Activated CD4-positive, alpha-beta T cell treated with anti-CD3 and anti-CD28 coated beads, Interleukin-2, amount 10 ng/mL, durations not matched to agents 24 days and 14 days (primary cell): ENCODE measurements around the gene FBXW10. TPM values are rescaled to one million over a fixed set of nuclear protein-coding genes. Genes with fewer than 3 reads are reported as not detected.

Experiments used
- total RNA-seq: library from RNA; stranded (reverse); gene quantifications from 2 replicates; pipeline ENCODE4 v1.2.3, GENCODE V29; 2022

FBXW10 gene
- total RNA-seq, 1 donor from 2014 or later = 0.09 TPM

Other genes with a start within 250 kb of the FBXW10 start
- not detected in 2 replicates for gene TBC1D28, start 99.7 kb upstream of the FBXW10 start, total RNA-seq
- gene FOXO3B, start 61.7 kb upstream of the FBXW10 start, total RNA-seq = 6.0 and 6.4 TPM in 2 replicates
- gene TVP23B, start 37.1 kb downstream of the FBXW10 start, total RNA-seq = 34.9 and 38.4 TPM in 2 replicates
- 70.0 and 74.0 TPM in 2 replicates for gene PRPSAP2, start 114.1 kb downstream of the FBXW10 start, total RNA-seq
- not detected in 2 replicates for gene SLC5A10, start 208.1 kb downstream of the FBXW10 start, total RNA-seq